ENCODE data around the gene NFIC.
"Not testable (repeated sequence)": the region's sequence is repeated elsewhere in the genome, so short reads cannot be mapped to it uniquely, and the experiment has no call there.

The NFIC gene

DNA sequence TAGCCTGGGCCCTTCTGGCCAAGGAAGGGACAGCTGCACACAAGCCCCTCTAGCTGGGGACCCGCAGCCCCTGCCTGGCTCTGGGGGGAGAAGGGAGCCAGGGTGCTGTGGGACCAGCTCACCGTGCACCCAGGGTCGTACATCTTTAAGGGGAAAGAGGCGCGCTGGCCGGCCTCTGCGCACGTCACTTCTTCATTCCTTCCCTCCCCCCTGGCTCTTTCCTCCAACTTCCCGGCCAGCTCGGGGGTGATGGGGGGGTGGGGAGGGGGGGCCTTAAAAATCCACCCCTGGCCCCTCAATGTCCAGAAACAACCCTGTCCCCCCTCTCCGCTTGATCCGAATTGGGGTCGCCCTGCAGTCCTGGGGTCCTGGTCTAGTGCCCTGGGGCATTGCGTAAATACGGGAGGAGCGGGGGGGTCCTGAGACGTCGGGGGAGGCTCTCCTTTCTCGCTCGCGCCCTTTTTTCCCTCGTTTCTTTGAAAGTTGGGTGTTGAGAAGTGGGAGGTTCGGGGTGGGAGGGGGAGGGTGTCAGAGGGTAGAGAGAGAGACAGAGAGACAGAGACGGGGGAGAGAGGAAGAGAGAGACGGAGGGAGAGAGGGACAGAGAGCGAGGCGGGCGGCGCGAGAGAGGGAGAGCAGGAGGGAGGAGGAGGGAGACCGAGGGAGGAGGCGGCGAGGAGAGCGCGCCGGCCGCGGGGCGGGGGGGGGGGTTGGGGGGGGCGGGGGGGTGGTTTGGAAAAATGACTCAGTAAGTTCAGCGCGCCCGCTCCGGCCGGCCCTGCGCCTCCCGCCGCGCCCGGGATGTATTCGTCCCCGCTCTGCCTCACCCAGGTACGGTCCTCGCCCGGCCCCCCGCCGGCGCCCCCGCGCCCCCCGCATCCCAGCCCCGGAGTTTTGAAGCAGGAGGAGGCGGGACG is at the start of gene NFIC:
TSS of gene NFIC (plus strand) at position 748 of the 917 bp plus-strand sequence. CDS start at position 802, 54 bp downstream.
- no peak for DNase-seq

DNA sequence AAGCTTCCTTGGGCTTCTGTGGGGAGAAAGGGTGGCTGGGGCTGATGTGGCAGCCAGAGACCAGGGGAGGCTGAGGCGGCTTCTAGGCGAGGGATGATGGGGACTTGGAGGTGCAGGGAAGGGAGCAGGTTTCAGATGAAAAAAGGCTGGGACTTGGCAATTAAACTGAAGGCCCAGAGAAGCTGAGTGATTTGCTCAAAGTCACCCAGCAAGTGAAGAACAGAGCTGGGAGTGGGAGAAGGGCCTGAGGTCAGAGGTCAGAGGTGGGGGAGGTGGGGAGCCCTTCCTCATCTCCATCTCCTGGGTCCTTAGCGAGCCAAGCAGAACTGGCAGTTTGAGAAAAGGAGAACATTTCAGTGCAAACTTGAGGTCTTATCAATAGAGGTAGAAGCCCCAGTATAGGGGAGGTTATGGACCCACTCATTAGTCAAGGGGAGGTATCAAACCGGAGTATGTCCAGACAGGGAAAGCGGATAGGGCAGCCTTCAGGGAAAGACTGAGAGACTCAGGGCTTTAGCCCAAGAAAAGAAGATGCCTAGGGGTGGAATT is 49.6 kb upstream of the NFIC start:
- no peak for DNase-seq

DNA sequence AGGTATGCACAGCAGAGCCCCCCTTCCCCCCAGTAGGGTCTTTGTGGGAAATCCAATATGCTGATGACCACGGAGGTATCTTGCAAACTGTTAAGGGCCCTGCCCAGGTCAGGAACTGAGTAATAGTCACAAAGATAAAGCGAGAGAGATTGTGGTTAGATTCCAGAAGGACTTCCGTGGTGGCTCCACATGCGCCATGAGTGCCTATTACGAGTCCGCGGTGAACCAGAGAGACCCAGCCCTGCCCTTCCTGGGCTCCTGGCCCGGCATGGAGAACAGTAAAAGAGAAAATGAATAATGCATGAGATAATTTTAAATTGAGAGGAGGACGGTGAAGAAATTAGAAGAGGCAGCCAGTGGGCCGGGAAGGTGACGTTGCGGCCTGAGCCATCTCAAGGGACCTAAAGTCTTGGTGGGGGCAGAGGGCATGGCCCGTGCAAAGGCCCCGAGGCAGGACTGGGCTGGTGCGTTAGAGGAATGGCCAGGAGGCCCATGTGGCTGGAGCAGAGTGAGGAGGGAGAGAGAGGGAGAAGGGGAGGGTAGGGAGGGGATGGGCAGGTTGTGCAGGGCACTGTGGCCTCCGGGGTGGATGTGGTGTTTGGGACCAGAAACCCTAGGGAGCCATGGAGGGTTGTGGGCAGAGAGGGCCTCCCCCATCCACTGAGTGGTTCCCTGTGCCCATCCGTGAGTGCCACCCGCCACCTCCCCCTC is 46.6 kb upstream of the NFIC start:
- no peak for DNase-seq

DNA sequence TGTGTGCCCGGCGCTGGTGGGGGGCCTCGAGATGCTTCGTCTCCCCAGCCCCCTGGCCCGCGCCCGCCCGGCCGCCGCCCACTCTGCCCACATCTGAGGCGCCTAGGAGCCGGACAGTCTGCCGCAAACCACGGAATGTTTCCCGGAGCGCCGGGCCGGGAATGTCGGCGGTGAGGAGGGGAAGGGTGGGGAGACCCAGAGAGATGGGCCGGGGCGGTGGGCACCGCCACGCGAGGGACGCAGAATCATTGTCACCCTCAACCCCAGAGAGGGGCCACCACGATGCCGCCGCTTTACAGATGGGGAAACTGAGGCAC is 46.1 kb upstream of the NFIC start:
- no peak for DNase-seq

DNA sequence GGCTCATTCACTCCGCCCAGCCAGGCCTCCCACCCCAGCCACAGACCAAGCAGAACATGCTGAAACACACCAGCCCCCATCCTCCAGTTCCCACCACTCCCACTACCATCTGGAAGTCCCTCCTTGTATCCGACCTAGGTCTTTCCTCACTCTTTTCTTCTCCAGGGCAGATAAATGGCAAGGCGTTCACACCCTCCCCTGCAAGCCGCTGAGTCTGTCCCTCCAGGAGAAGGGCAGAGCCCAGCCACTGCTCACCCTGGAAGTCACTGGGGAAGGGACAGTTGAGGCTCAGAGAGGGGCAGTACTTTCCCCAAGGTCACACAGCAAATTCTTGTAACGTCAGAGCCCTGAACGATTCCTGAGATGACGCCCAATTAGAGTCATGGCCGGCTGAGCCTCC is 45.5 kb upstream of the NFIC start:
- no peak for DNase-seq

DNA sequence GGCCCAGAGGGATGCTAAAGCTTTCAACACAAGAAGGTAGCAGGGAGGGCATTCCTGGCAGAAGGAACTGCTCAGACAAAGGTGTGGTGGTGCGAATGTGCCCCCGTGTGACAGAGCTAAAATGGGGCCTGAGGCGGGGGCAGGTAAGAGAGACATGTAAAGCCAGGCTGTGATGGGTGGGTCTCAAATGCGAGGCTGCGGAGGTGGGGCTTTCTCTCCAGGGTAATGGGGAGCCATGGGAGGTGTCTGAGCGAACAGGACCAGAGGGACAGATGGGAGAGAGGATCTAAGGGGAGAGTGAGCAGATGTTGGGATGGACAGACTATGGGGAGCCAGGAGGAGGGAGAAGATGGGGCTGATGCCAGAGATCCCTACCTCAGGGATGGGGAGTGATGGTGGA is 44.7 kb upstream of the NFIC start:
- DNase-seq, result no peak

DNA sequence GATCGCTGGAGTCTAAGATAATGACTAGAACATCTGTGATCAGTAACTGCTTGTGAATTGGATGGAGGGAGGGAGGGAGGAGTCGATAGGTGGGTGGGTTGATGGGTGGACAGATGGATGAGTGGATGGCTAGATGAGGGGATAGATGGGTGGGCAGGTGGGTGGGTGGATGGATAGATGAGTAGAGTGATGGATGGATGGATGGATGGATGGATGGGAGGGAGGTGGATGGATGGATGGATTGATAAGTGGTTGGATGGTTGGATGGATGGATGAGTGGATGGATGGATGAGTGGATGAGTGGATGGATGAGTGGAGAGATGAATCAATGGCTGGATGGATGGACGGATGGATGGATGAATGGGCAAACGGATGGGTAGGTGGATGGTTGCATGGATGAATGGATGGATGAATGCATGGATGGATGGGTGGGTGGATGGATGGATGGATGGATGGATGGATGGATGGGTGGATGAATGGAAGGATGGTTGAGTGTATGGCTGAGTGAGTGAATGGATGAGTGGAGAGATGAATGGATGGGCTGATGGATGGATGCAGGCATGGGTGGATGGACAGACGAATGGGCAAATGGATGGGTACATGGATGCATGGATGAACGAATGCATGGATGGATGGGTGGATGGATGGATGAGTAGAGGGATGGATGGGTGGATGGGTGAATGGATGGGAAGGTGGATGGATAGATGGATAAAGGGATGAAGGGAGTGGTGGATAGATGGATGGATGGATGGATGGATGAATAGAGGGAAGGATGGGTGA is 44.0 kb upstream of the NFIC start:
- no peak for DNase-seq

DNA sequence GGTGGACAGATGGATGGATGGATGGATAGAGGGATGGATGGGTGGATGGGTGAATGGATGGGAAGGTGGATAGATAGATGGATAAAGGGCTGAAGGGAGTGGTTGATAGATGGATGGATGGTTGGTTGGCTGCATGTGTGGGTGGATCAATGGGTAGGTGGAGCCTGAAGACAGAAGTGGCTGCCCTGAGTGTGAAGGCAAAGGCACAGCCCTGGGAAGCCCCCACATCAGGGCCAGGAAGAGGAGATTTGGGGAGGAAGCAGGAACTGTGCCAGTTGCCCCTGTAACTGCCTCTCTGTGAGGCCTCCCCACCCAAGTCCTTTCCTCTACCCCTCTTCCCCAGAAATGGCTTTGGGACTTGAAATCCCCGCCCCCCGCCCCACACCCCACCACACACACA is 43.4 kb upstream of the NFIC start:
- no peak for DNase-seq

DNA sequence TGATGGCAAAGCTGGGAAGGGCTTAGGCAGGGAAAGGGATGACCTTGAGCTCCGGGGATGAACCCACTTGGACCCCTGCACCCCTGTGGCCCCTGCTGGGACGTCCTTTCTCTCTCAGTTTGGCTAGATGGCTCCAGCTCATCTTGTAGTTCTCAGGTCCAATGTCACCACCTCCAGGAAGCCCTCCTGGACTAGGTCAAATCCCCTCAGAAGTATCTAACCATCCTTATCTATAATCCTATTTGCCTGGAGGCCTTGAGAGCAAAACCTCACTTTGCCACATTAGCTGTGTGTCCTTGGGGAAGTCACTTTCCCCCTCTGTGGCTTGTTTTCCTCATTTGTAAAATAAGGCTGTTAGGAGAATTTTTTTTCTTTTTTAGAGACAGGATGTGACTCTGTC is 42.7 kb upstream of the NFIC start:
- no peak for DNase-seq

DNA sequence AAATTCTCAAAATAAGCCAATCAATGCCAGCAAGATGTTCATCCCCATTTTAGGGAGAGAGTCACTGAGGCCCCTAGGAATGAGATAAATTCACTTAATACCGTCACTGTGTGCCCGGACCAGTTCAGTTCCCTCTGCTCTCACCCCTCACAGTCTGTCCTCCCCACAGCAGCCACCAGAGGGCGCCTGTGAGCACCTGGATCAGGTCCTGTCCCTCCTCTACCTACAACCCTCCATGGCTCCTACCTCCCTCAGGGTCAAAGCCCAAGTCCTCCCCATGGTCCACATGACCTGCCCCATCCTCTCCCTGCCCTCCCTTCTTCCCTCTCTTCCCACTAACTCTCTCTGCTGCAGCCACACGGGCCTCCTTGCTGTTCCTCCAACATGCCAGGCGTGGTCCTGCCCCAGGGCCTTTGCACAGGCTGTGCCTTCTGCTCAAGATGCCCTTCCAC is 42.0 kb upstream of the NFIC start:
- DNase-seq, result no peak

DNA sequence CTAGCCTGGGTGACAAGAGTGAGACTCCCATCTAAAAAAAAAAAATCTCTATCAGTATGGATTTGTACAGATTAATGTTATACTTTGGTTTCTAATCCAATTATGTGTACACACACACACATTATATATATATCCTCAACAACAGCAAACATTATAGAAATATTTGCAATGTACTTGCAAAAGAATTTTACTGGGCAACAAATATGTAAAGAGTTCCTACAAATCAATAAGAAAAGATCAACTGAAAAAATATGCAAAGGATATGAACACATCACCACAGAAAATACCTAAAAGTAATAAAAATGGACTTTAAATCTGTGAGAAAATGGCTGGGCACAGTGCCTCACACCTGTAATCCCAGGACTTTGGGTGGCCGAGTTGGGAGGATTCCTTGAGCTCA is 40.9 kb upstream of the NFIC start:
- no peak for DNase-seq

DNA sequence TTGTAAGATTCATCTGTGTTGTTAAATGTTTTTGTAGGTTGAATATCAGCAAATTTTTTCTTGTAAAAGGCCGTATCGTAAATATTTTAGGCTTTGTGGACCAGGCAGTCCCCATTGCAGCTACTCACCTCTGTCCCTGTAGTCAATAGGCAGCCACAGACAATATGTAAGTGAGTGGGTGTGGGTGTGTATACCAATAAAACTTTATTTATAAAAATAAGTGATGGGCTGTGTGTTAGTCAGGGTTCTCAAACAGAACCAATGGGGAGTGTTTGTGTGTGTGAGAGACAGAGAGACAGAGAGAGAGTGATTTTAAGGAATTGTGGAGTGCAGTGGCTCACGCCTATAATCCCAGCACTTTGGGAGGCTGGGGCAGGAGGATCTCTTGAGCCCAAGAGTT is 37.6 kb upstream of the NFIC start:
- no peak for DNase-seq

DNA sequence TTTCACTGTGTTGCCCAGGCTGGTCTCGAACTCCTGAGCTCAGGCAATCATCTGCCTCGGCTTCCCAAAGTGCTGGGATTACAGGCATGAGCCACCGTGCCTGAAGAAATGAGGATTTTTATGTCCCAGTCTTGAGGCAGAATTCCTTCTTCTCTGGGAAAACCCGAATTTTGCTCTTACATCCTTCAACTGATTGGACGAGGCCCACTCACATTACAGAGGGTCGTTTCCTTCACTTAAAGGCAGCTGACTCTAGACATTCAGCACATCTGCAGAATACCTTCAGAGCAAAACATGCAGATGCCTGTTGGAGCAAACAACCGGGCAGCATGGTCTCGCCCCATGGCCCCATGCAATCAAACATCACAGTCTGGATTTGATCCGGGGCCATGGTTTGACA is 36.3 kb upstream of the NFIC start:
- DNase-seq, result no peak

DNA sequence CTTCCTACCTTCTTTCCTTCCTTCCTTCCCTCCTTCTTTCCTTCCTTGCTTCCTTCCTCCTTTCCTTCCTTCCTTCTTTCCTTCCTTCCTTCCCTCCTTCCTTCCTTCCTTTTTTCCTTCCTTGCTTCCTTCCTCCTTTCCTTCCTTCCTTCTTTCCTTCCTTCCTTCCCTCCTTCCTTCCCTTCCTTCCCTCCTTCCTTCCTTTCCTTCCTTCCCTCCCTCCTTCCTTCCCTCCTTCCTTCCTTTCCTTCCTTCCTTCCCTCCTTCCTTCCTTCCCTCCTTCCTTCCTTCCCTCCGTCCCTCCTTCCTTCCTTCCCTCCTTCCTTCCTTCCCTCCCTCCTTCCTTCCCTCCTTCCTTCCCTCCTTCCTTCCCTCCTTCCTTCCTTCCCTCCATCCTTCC is 34.2 kb upstream of the NFIC start:
- not testable (repeated sequence) for DNase-seq

DNA sequence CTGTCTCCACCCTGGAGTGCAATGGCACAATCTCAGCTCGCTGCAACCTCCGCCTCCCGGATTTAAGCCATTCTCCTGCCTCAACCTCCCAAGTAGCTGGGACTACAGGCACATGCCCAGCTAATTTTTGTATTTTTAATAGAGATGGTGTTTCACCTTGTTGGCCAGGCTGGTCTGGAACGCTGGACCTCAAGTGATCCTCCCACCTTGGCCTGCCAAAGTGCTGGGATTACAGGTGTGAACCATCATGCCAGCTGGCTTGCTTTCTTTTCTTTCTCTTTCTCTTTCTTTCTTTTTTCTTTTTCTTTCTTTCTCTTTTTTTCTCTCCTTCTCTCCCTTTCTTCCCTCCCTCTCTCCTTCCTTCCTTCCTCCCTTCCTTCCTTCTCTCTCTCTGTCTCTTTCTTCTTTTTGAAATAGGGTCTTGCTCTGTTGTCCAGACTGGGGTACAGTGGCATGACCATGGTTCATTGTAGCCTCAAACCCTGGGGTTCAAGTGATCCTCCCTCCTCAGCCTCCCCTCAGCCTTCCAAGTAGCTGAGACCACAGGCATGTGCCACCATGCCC is 33.3 kb upstream of the NFIC start:
- no peak for DNase-seq

DNA sequence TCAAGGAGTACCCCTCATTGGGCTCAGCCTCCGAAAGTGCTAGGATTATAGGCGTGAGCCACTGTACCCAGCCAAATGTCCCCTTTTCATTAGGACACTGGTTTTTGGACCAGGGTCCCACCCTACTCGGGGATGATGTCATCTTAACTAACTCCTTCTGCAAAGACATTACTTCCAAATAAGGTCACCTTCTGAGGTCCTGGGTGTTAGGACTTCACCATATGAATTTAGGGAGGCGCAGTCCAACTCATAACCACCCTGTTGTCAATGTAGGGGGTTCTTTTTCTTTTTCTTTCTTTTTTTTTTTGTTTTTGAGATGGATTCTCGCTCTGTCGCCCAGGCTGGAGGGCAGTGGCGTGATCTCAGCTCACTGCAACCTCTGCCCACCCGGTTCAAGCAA is 32.7 kb upstream of the NFIC start:
- no peak for DNase-seq

DNA sequence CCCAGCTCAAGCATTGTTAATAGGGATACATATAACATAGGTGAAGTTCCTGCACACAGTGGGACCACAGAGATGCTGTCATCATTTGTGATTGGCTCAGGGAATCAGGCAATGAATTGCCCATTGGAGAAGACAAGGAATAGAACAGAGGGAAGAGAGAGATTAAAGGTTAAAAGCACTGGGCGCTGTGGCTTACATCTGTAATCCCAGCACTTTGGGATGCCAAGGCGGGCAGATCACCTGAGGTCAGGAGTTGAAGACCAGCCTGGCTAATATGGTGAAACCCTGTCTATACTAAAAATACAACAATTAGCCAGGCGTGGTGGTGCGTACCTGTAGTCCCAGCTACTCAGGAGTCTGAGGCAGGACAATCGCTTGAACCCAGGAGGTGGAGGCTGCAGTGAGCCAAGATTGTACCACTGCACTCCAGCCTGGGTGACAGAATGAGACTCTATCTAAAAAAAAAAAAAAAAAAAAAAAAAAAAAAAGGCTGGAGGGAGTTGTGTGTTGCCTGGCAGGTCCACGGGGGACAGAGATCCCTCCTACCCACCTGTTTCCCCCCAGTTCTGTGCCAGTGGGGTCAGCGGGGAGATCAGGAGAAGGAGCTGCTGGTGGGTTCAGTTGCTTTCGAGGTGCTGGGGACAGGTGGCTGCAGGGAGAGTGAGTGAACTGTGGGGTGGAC is 31.5 kb upstream of the NFIC start:
- DNase-seq, result not testable (repeated sequence)

DNA sequence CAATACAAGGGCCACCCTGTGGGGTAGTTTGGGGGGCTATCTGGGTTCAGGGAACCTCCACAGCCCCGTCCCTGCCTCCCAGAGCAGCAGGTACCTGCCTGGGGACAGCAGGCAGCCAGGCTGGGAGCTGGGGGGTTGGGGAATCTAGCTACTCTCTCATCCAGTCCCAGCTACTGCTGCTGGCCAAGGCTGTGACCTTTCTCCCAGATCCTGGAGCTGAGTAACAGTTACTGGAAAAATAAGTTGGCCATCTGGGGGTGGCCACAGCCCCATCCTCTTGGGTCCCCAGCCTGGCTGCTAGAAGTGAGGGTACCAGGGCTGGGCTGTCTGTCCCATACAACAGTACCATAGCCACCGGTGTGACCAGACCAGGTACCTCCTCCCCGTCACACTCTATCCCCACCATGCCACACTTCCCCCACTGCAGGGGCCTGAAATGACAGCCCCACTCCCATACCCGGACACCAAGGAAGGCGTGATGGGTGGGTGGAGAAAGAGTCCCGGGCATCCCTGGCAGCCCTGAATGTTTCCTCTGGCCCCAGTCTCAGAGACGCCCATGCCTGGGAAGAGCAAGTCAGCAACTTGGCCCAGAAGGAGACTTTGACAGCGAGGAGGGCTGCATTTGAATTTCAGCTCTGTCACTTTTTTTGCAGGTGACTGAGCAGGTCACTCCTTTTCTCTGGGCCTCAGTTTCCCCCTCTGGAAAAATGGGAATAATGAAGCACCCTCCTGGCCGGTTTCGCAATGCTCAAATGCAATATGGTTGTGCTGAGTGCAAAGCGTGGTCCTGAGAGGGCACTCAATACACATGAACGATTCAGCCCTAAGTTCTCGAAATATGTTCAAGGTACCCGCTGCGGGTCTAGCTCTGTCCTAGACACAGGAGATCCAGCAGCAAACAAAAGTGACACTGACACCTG is 30.7 kb upstream of the NFIC start:
- DNase-seq, result no peak

DNA sequence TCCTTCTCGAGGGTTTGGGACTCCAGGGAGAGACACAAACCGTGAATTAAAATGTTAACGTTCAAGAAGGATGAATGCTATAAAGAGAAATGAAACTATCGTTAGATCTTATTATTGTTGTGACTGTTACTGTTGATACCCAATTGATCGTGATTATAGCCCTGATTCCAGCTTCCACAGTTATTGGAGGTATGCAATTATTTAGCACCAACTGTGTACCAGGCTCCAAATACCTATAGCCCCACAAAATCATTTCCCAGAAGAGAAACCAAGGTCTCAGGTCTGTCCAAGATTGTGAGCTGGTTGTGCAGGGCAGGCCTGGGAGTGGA is 30.1 kb upstream of the NFIC start:
- DNase-seq, result no peak

DNA sequence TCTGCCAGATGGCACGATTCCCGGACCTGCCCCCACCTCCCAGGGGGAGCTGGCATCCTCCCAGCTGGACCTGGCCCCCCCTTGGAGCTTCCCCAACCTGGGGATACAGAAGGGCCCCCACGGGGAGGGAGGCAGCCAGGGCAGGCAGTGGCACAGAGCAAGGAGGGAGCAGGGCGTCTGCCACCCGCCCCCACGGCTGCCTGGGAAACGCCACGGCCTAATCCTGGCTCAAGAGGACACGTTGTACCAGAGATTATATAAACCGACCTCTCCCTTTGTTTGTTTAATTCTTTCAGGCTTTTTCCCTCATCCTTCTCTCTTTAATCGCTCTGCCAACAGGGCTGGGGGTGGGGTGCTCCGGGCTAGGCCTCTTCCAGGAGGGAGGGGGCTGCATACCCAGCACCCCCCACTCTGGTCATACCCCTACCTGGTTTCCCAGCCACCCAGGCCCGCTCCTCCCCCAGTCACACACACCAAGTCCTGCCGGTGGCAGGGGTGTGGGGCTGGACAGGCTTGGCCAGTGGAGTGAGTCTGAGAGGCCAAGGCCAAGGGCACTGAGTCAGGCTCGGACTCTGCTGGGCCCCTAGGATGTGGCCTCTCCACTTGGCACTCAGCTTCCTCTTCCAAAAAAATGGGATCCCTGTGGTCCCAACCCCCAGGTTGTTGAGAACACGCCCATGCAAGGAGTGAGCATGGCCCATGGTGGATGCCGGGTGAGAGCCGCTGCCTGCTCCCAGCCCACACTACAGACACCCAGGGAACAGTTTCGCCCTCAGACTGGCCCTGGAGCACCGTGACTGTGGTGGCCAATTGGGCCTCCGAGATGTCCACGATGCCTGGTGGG is 29.5 kb upstream of the NFIC start:
- DNase-seq, result peak; percentile 94

Data from cortex of kidney (tissue), 1 donor.